ENCODE data around the gene TNIP2. TPM values are rescaled to one million over a fixed set of nuclear protein-coding genes. Genes with fewer than 3 reads are reported as not detected.

Gene TNIP2
- total RNA-seq, 2 donors from 2014 or later: 43.6 to 61.3 TPM

GRCh38 chr4:2745981-2746806 is 9.9 kb downstream of the TNIP2 start:
- H3K4me1 ChIP-seq: peaks cover 13% of the 10 kb centered on the region
- H3K27ac ChIP-seq: peak overlapping the region; percentile 39
- TF ChIP-seq CTCF (IDR thresholded peaks at IDR 0.05): no peak
- no peaks in the 10 kb centered on the region for H3K9me3 ChIP-seq
- intact Hi-C loops (cut with DNase I): no loop called here
- H3K36me3 ChIP-seq: peaks cover 10% of the 10 kb centered on the region
- H3K9ac ChIP-seq (ENCODE audit: low read depth in 2 of 2, low read length in 2 of 2): peak overlapping the region in 1 of 2 donors; percentile 14
- no peak overlapping the region for H3K4me3 ChIP-seq
- DNase-seq: no peak
- no peaks in the 10 kb centered on the region for H3K27me3 ChIP-seq

GRCh38 chr4:2745516-2745915 is 10.6 kb downstream of the TNIP2 start:
- no peak for TF ChIP-seq CTCF (IDR thresholded peaks at IDR 0.05)
- Histone ChIP-seq H3K9ac (ENCODE audit: low read depth in 2 of 2, low read length in 2 of 2) (peak overlapping the region in 1 of 2 donors; percentile 14), H3K36me3 (peaks cover 10% of the 10 kb centered on the region), H3K4me3 (no peak overlapping the region), H3K4me1 (peaks cover 13% of the 10 kb centered on the region), H3K27ac (peak overlapping the region; percentile 39), H3K9me3 (no peaks in the 10 kb centered on the region), H3K27me3 (no peaks in the 10 kb centered on the region)
- DNase-seq: no peak
- intact Hi-C loops (cut with DNase I): no loop called here

DNA sequence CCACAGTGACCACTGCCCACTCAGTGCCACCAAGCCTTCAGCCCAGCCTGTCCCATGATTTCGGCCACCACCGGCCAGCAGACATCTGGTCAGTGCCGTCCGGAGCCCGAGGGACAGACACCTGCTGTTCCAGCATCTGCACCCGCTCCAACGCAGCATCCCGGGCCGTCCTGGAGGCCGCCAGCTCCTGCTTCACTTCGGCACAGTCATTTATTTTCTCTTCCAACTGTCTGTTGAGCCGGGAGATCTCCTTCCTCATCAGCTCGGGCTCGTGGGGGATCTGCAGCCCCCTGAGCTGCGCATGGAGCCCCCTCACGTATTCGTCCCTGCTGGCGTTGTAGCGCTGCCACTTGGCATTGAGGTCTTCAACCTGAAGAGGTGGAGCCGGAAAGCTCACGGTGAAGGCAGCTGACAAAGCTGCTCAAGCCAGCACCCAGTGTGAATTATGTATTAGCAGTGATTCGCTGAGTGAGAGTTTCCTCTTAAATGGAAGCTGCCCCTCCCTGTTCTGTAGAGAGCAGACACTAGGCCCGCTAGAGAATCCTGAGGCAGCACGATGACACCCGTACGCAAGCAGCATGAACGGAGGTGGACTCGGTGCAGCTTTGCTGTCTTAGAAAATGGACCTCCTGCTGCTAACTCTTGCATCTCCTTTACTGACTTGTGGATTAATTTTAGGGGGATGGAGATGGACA is 11.4 kb downstream of the TNIP2 start:
- H3K4me1 ChIP-seq: peaks cover 13% of the 10 kb centered on the region
- H3K4me3 ChIP-seq: no peak overlapping the region
- intact Hi-C loops (cut with DNase I): no loop called here
- peaks cover 10% of the 10 kb centered on the region for H3K36me3 ChIP-seq
- no peak overlapping the region for H3K9ac ChIP-seq (ENCODE audit: low read depth in 2 of 2, low read length in 2 of 2)
- no peaks in the 10 kb centered on the region for H3K27me3 ChIP-seq
- TF ChIP-seq CTCF (IDR thresholded peaks at IDR 0.05): no peak
- H3K27ac ChIP-seq: peak overlapping the region; percentile 44
- H3K9me3 ChIP-seq: no peaks in the 10 kb centered on the region
- DNase-seq: no peak

GRCh38 chr4:2743518-2744445 is 12.4 kb downstream of the TNIP2 start:
- H3K36me3 ChIP-seq: peaks cover 10% of the 10 kb centered on the region

More at GRCh38 chr4:2743518-2744445, 12.4 kb downstream of the TNIP2 start:
- H3K4me3 ChIP-seq: no peak overlapping the region
- intact Hi-C loops (cut with DNase I): no loop called here
- no peaks in the 10 kb centered on the region for H3K9me3 ChIP-seq
- peak; percentile 84 for DNase-seq
- peaks cover 13% of the 10 kb centered on the region for H3K4me1 ChIP-seq
- TF ChIP-seq CTCF (IDR thresholded peaks at IDR 0.05): no peak
- H3K27me3 ChIP-seq: no peaks in the 10 kb centered on the region
- H3K9ac ChIP-seq (ENCODE audit: low read depth in 2 of 2, low read length in 2 of 2): no peak overlapping the region
- H3K27ac ChIP-seq: peak overlapping the region; percentile 44
